ENCODE data around the gene SNRNP35.

SNRNP35 gene

GRCh38 chr12:123445388-123446332 lies 12.3 kb upstream of the SNRNP35 start:
- TF ChIP-seq EZH2 (IDR thresholded peaks at IDR 0.05; ENCODE audit: borderline replicate concordance, low read depth, low read length, severe bottlenecking) (no peak), CTCF (IDR thresholded peaks at IDR 0.05; ENCODE audit: borderline replicate concordance, extremely low read depth, low read length, poor library complexity, severe bottlenecking) (no peak)
- H3K36me3 ChIP-seq (ENCODE audit: insufficient read depth, low read length) = no peaks in the 10 kb centered on the region
- no peak overlapping the region for H3K4me2 ChIP-seq (ENCODE audit: insufficient read depth, low read length)
- H2AFZ ChIP-seq (ENCODE audit: low read depth, low read length) = no peak overlapping the region
- H3K27me3 ChIP-seq (ENCODE audit: insufficient read depth, low read length, poor library complexity) = no peaks in the 10 kb centered on the region
- ATAC-seq (ENCODE audit: insufficient read depth, low read depth) = no peak
- no peaks in the 10 kb centered on the region for H3K9me3 ChIP-seq (ENCODE audit: insufficient read depth, low read length, severe bottlenecking)
- no peak overlapping the region for H3K9ac ChIP-seq (ENCODE audit: low read depth, low read length)
- H4K20me1 ChIP-seq (ENCODE audit: insufficient read depth, low read length) = no peaks in the 10 kb centered on the region
- no peaks in the 10 kb centered on the region for H3K79me2 ChIP-seq (ENCODE audit: insufficient read depth, low read length)
- no peak overlapping the region for H3K27ac ChIP-seq (ENCODE audit: low read length)
- H3K4me1 ChIP-seq (ENCODE audit: insufficient read depth, low read length) = no peaks in the 10 kb centered on the region
- no peak for DNase-seq
- H3K4me3 ChIP-seq (ENCODE audit: low read depth in 1 of 2, low read length in 2 of 2) = no peak overlapping the region

- no peaks in the 10 kb centered on the region for H3K27me3 ChIP-seq (ENCODE audit: insufficient read depth, low read length, poor library complexity)
- no peak overlapping the region for H3K9ac ChIP-seq (ENCODE audit: low read depth, low read length)
- no peaks in the 10 kb centered on the region for H3K4me1 ChIP-seq (ENCODE audit: insufficient read depth, low read length)
- no peaks in the 10 kb centered on the region for H3K9me3 ChIP-seq (ENCODE audit: insufficient read depth, low read length, severe bottlenecking)
- no peak for TF ChIP-seq CTCF (IDR thresholded peaks at IDR 0.05; ENCODE audit: borderline replicate concordance, extremely low read depth, low read length, poor library complexity, severe bottlenecking)
- no peak for TF ChIP-seq EZH2 (IDR thresholded peaks at IDR 0.05; ENCODE audit: borderline replicate concordance, low read depth, low read length, severe bottlenecking)
- H4K20me1 ChIP-seq (ENCODE audit: insufficient read depth, low read length) = no peaks in the 10 kb centered on the region
- no peak overlapping the region for H3K4me2 ChIP-seq (ENCODE audit: insufficient read depth, low read length)
- no peak overlapping the region for H3K27ac ChIP-seq (ENCODE audit: low read length)
- no peaks in the 10 kb centered on the region for H3K79me2 ChIP-seq (ENCODE audit: insufficient read depth, low read length)
- no peak overlapping the region for H3K4me3 ChIP-seq (ENCODE audit: low read depth in 1 of 2, low read length in 2 of 2)
- DNase-seq (no peak), ATAC-seq (ENCODE audit: insufficient read depth, low read depth) (no peak)
- no peak overlapping the region for H2AFZ ChIP-seq (ENCODE audit: low read depth, low read length)
- H3K36me3 ChIP-seq (ENCODE audit: insufficient read depth, low read length) = no peaks in the 10 kb centered on the region
These were observed 11.6 kb upstream of the SNRNP35 start for GRCh38 chr12:123446333-123446713.

GRCh38 chr12:123449249-123449733 lies 8.6 kb upstream of the SNRNP35 start:
- H4K20me1 ChIP-seq (ENCODE audit: insufficient read depth, low read length) = no peaks in the 10 kb centered on the region
- H3K9ac ChIP-seq (ENCODE audit: low read depth, low read length) = no peak overlapping the region
- TF ChIP-seq EZH2 (IDR thresholded peaks at IDR 0.05; ENCODE audit: borderline replicate concordance, low read depth, low read length, severe bottlenecking) (no peak), CTCF (IDR thresholded peaks at IDR 0.05; ENCODE audit: borderline replicate concordance, extremely low read depth, low read length, poor library complexity, severe bottlenecking) (no peak)
- no peak overlapping the region for H3K27ac ChIP-seq (ENCODE audit: low read length)
- DNase-seq (no peak), ATAC-seq (ENCODE audit: insufficient read depth, low read depth) (no peak)
- H3K27me3 ChIP-seq (ENCODE audit: insufficient read depth, low read length, poor library complexity) = no peaks in the 10 kb centered on the region
- no peaks in the 10 kb centered on the region for H3K9me3 ChIP-seq (ENCODE audit: insufficient read depth, low read length, severe bottlenecking)
- H3K79me2 ChIP-seq (ENCODE audit: insufficient read depth, low read length) = no peaks in the 10 kb centered on the region
- no peak overlapping the region for H3K4me2 ChIP-seq (ENCODE audit: insufficient read depth, low read length)
- H3K4me3 ChIP-seq (ENCODE audit: low read depth in 1 of 2, low read length in 2 of 2) = no peak overlapping the region
- no peaks in the 10 kb centered on the region for H3K4me1 ChIP-seq (ENCODE audit: insufficient read depth, low read length)
- H3K36me3 ChIP-seq (ENCODE audit: insufficient read depth, low read length) = no peaks in the 10 kb centered on the region
- H2AFZ ChIP-seq (ENCODE audit: low read depth, low read length) = peak overlapping the region; percentile 30; the same call in 1 of the 2 replicates

Data from DND-41 (cell line).